HEK293 (cell line): Measurements from ENCODE around the gene MMD2.

Experiments used
- CTCF ChIA-PET: fragments of 350-600 bp; formaldehyde crosslinking; extraction: SDS; loops from one replicate; lab custom pipeline; 2021; ENCODE audit warnings: antibody characterized with exemption; lab: Yijun Ruan, JAX
- POLR2A ChIA-PET: fragments of 300-600 bp; formaldehyde crosslinking; extraction: SDS; loops from one replicate; lab custom pipeline; 2020; ENCODE audit warnings: antibody characterized with exemption, inconsistent platforms; lab: Yijun Ruan, JAX
- H3K27ac ChIP-seq: fragments of 200-500 bp; sonication (Bioruptor generic); 2 replicates; pipeline ENCODE4 v1.5.1; 2014; ENCODE audit warnings: low read depth, low read length, control low read depth, inconsistent platforms; ENCODE audit errors: extremely low read depth
- H3K36me3 ChIP-seq, 2 experiments: fragments of 200-500 bp in 1 of 2; sonication (Bioruptor generic) in 1 of 2; 1 replicate in 1 of 2; 2 replicates in 1 of 2; pipeline ENCODE4 v1.5.1; 2014 to 2017; ENCODE audit warnings: inconsistent platforms in 2 of 2, low read length in 2 of 2; ENCODE audit not compliant: control insufficient read depth in 2 of 2, insufficient read depth in 1 of 2
- H3K4me1 ChIP-seq: fragments of 200-500 bp; sonication (Bioruptor generic); 2 replicates; pipeline ENCODE4 v1.5.1; 2014; ENCODE audit warnings: mild to moderate bottlenecking, low read length, inconsistent platforms; ENCODE audit not compliant: control insufficient read depth, insufficient read depth
- H3K4me3 ChIP-seq: 2 replicates; pipeline ENCODE4 v1.5.1; 2011; ENCODE audit warnings: low read depth, mild to moderate bottlenecking, control low read depth, low read length, moderate library complexity
- H3K9me3 ChIP-seq: fragments of 200-500 bp; sonication (Bioruptor generic); 2 replicates; pipeline ENCODE4 v1.5.1; 2014; ENCODE audit warnings: low read depth, low read length, inconsistent platforms; ENCODE audit not compliant: control insufficient read depth, insufficient read depth
- KLF16 ChIP-seq: fragments of 450-650 bp; formaldehyde crosslinking; IDR thresholded peaks from 2 replicates; pipeline ENCODE4 v1.5.1; 2017; ENCODE audit warnings: missing biosample characterization, missing genetic modification characterization
- REPIN1 ChIP-seq: fragments of 450-650 bp; formaldehyde crosslinking; IDR thresholded peaks from 2 replicates; pipeline ENCODE4 v1.5.1; 2017; ENCODE audit warnings: missing biosample characterization, missing genetic modification characterization, low read depth
- TCF7L2 ChIP-seq: IDR thresholded peaks from 2 replicates; pipeline ENCODE4 v1.6.1; 2011; ENCODE audit warnings: low read depth, mild to moderate bottlenecking, inconsistent platforms, low read length, moderate library complexity, borderline replicate concordance
- ZBTB20 ChIP-seq: fragments of 450-650 bp; formaldehyde crosslinking; IDR thresholded peaks from 2 replicates; pipeline ENCODE4 v1.5.1; 2016; ENCODE audit warnings: missing biosample characterization, missing genetic modification characterization
- ZNF174 ChIP-seq: fragments of 450-650 bp; formaldehyde crosslinking; IDR thresholded peaks from 2 replicates; pipeline ENCODE4 v1.5.0; 2017; ENCODE audit warnings: missing biosample characterization, mild to moderate bottlenecking, missing genetic modification characterization
- ZNF19 ChIP-seq: fragments of 450-650 bp; formaldehyde crosslinking; IDR thresholded peaks from 2 replicates; pipeline ENCODE4; 2016; ENCODE audit warnings: missing biosample characterization, missing genetic modification characterization, low read depth
- ZNF239 ChIP-seq: fragments of 450-650 bp; formaldehyde crosslinking; IDR thresholded peaks from 2 replicates; pipeline ENCODE4 v1.5.1; 2016; ENCODE audit warnings: missing biosample characterization, missing genetic modification characterization
- ZNF248 ChIP-seq: fragments of 450-650 bp; formaldehyde crosslinking; IDR thresholded peaks from 2 replicates; pipeline ENCODE4 v1.5.1; 2017; ENCODE audit warnings: missing biosample characterization, missing genetic modification characterization
- ZNF266 ChIP-seq: fragments of 450-650 bp; formaldehyde crosslinking; IDR thresholded peaks from 2 replicates; pipeline ENCODE4 v1.5.1; 2016; ENCODE audit warnings: missing biosample characterization, missing genetic modification characterization, low read depth
- ZNF335 ChIP-seq: fragments of 450-650 bp; formaldehyde crosslinking; conservative IDR thresholded peaks from 2 replicates; pipeline ENCODE4 v1.5.1; 2016; ENCODE audit warnings: missing biosample characterization, missing genetic modification characterization
- ZNF354C ChIP-seq: fragments of 450-650 bp; formaldehyde crosslinking; IDR thresholded peaks from 2 replicates; pipeline ENCODE4 v1.5.1; 2016; ENCODE audit warnings: missing biosample characterization, missing genetic modification characterization, low read depth, borderline replicate concordance
- ZNF426 ChIP-seq: fragments of 450-650 bp; formaldehyde crosslinking; IDR thresholded peaks from 2 replicates; pipeline ENCODE4 v1.5.1; 2017; ENCODE audit warnings: missing biosample characterization, missing genetic modification characterization, mild to moderate bottlenecking, inconsistent platforms, moderate library complexity
- ZNF514 ChIP-seq: fragments of 450-650 bp; formaldehyde crosslinking; IDR thresholded peaks from 2 replicates; pipeline ENCODE4 v1.5.1; 2016; ENCODE audit warnings: missing biosample characterization, missing genetic modification characterization
- ZNF654 ChIP-seq: fragments of 450-650 bp; formaldehyde crosslinking; IDR thresholded peaks from 2 replicates; pipeline ENCODE4 v1.5.1; 2016; ENCODE audit warnings: low read depth, missing biosample characterization, missing genetic modification characterization
- ZNF768 ChIP-seq: fragments of 450-650 bp; formaldehyde crosslinking; IDR thresholded peaks from 2 replicates; pipeline ENCODE4 v1.5.1; 2018; ENCODE audit warnings: missing biosample characterization, mild to moderate bottlenecking, missing genetic modification characterization
- TF ChIP-seq, protein P1 (sequence below): fragments of 450-650 bp; formaldehyde crosslinking; IDR thresholded peaks from 2 replicates; pipeline ENCODE4 v1.5.1; 2016; ENCODE audit warnings: missing biosample characterization, missing genetic modification characterization
- TF ChIP-seq, protein P2 (sequence below): fragments of 450-650 bp; formaldehyde crosslinking; IDR thresholded peaks from 2 replicates; pipeline ENCODE4 v1.5.1; 2016; ENCODE audit warnings: missing biosample characterization, missing genetic modification characterization
- TF ChIP-seq, protein P3 (sequence below): fragments of 450-650 bp; formaldehyde crosslinking; IDR thresholded peaks from 2 replicates; pipeline ENCODE4 v1.5.1; 2016; ENCODE audit warnings: missing biosample characterization, missing genetic modification characterization
- TF ChIP-seq, protein P4 (sequence below): fragments of 450-650 bp; formaldehyde crosslinking; IDR thresholded peaks from 2 replicates; pipeline ENCODE4 v1.5.1; 2016; ENCODE audit warnings: missing biosample characterization, missing genetic modification characterization
- TF ChIP-seq, protein P5 (sequence below): fragments of 450-650 bp; formaldehyde crosslinking; IDR thresholded peaks from 2 replicates; pipeline ENCODE4 v1.5.1; 2016; ENCODE audit warnings: missing biosample characterization, missing genetic modification characterization
- TF ChIP-seq, protein P6 (sequence below): fragments of 450-650 bp; formaldehyde crosslinking; IDR thresholded peaks from 2 replicates; pipeline ENCODE4; 2016; ENCODE audit warnings: missing biosample characterization, missing genetic modification characterization

MMD2 gene

DNA sequence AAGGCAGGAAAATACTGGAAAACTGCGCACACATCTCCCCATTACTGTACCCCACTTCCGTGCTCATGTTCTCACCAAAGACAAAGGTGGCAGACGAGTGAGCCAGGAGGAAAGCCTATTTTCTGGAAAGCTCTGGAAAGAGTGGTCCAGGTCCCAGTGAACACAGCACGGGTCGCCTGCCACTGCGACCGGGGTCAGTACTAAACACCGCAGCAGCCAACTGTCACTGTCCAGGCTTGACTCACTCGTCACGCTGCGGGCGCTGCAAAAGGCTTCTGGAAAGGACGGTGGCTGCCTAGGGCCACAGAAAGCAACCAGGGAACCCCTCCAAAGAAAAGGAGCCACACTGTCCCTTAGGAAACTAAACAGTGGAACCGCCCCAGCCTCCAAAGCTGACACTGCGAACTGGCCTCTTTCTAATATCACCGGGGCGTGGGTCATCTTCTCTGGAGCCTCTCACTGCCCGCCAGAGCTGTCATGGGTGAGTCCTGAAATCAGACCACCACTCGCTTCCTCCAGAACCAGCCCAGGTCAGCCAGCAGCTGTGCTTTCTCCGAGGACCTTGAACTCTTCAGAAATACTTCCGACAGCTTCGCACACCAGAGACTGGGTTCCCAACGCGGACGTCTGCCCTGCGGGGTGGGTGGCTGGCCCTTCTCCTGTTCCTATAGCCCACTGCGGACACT, 79.4 kb downstream of the MMD2 start:
- CTCF ChIA-PET: interaction anchor here (0.6 kb wide), 1 partner anchor 615 kb away, joined by 5 read pairs; no protein-coding TSS in a partner anchor

DNA sequence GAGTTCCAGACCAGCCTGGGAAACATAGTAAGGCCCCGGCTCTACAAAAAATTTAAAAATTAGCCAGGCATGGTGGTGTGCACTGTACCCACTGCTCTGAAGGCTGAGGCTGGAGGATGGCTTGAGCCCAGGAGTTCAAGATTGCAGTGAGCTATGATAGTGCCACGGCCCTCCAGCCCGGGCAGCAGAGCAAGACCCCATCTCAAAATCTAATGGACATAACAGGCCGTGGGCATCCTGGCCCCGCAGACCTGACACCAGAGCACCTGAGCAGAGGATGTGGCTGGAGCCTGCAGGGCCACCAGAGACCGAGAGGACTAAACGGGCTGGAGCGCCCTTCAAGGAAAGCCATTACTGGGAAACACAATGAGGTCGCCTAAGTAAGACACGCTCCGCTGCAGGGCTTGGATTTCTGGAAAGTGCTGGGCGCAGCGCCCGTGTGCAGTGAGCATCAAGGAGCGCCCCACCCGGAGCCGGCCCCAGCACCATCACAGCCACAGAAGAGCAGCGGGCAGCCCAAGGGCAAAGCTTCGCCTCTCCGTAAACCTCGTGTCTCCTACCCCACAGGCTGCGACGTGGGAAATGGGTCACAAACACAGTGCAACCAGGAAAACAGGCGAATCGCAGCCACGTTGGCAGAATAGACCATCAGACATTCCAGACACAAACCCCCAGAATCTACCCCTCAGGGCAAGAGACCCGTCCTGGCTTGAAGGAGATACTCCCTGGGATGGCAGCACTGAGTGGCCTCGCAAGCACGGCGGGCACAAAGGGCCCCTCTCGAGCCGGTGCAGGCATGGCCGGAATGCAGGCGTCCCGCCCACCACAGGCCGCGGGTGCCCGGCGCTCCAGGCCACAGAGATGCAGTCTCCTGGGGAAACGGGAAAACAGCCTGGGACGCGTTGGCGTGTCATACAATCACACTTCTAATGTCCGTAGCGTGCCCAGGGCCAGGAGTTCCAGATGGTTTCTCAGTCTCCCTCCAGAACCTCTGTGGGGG, 80.4 kb downstream of the MMD2 start:
- POLR2A ChIA-PET: no interaction called here
- Histone ChIP-seq H3K4me3 (no peak overlapping the region), H3K9me3 (no peaks in the 10 kb centered on the region), H3K36me3 (peaks cover 0 to 10% of the 10 kb centered on the region in 2 experiments; a peak in 2 of 3 replicates), H3K4me1 (no peaks in the 10 kb centered on the region), H3K27ac (no peak overlapping the region)
- TF ChIP-seq ZNF354C (no peak), ZNF19 (tag by site-specific recombination) (no peak), ZNF654 (tag by site-specific recombination) (no peak), ZBTB20 (tag by site-specific recombination) (no peak), KLF16 (tag by site-specific recombination) (no peak), REPIN1 (tag by site-specific recombination) (no peak), ZNF768 (tag by site-specific recombination) (no peak), ZNF239 (tag by site-specific recombination) (no peak), ZNF248 (tag by site-specific recombination) (no peak), ZNF514 (tag by site-specific recombination) (no peak), ZNF174 (no peak), ZNF266 (no peak), ZNF426 (tag by site-specific recombination) (no peak), TCF7L2 (no peak)
- TF ChIP-seq, protein P1, sequence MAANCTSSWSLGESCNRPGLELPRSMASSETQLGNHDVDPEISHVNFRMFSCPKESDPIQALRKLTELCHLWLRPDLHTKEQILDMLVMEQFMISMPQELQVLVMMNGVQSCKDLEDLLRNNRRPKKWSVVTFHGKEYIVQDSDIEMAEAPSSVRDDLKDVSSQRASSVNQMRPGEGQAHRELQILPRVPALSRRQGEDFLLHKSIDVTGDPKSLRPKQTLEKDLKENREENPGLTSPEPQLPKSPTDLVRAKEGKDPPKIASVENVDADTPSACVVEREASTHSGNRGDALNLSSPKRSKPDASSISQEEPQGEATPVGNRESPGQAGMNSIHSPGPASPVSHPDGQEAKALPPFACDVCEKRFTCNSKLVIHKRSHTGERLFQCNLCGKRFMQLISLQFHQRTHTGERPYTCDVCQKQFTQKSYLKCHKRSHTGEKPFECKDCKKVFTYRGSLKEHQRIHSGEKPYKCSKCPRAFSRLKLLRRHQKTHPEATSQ (tag by site-specific recombination): no peak
- TF ChIP-seq, protein P2, sequence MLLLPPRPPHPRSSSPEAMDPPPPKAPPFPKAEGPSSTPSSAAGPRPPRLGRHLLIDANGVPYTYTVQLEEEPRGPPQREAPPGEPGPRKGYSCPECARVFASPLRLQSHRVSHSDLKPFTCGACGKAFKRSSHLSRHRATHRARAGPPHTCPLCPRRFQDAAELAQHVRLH: no peak
- TF ChIP-seq, protein P3, sequence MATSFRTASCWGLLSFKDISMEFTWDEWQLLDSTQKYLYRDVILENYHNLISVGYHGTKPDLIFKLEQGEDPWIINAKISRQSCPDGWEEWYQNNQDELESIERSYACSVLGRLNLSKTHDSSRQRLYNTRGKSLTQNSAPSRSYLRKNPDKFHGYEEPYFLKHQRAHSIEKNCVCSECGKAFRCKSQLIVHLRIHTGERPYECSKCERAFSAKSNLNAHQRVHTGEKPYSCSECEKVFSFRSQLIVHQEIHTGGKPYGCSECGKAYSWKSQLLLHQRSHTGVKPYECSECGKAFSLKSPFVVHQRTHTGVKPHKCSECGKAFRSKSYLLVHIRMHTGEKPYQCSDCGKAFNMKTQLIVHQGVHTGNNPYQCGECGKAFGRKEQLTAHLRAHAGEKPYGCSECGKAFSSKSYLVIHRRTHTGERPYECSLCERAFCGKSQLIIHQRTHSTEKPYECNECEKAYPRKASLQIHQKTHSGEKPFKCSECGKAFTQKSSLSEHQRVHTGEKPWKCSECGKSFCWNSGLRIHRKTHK (tag by site-specific recombination): no peak
- TF ChIP-seq, protein P4, sequence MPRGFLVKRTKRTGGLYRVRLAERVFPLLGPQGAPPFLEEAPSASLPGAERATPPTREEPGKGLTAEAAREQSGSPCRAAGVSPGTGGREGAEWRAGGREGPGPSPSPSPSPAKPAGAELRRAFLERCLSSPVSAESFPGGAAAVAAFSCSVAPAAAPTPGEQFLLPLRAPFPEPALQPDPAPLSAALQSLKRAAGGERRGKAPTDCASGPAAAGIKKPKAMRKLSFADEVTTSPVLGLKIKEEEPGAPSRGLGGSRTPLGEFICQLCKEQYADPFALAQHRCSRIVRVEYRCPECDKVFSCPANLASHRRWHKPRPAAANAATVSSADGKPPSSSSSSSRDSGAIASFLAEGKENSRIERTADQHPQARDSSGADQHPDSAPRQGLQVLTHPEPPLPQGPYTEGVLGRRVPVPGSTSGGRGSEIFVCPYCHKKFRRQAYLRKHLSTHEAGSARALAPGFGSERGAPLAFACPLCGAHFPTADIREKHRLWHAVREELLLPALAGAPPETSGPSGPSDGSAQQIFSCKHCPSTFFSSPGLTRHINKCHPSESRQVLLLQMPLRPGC (tag by site-specific recombination): no peak
- TF ChIP-seq, protein P5, sequence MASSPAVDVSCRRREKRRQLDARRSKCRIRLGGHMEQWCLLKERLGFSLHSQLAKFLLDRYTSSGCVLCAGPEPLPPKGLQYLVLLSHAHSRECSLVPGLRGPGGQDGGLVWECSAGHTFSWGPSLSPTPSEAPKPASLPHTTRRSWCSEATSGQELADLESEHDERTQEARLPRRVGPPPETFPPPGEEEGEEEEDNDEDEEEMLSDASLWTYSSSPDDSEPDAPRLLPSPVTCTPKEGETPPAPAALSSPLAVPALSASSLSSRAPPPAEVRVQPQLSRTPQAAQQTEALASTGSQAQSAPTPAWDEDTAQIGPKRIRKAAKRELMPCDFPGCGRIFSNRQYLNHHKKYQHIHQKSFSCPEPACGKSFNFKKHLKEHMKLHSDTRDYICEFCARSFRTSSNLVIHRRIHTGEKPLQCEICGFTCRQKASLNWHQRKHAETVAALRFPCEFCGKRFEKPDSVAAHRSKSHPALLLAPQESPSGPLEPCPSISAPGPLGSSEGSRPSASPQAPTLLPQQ (tag by site-specific recombination): no peak
- TF ChIP-seq, protein P6, sequence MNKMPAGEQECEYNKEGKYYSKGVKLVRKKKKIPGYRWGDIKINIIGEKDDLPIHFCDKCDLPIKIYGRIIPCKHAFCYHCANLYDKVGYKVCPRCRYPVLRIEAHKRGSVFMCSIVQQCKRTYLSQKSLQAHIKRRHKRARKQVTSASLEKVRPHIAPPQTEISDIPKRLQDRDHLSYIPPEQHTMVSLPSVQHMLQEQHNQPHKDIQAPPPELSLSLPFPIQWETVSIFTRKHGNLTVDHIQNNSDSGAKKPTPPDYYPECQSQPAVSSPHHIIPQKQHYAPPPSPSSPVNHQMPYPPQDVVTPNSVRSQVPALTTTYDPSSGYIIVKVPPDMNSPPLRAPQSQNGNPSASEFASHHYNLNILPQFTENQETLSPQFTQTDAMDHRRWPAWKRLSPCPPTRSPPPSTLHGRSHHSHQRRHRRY (tag by site-specific recombination): no peak
- CTCF ChIA-PET: interaction anchor here (0.6 to 0.7 kb wide), 2 partner anchors 15 to 979 kb away, joined by 3 to 5 read pairs; no protein-coding TSS in a partner anchor

More for the DNA sequence above, 79.4 kb downstream of the MMD2 start:
- no peaks in the 10 kb centered on the region for H3K4me1 ChIP-seq
- no peak overlapping the region for H3K27ac ChIP-seq
- H3K4me3 ChIP-seq: no peak overlapping the region
- no peak for TF ChIP-seq ZNF335
- H3K36me3 ChIP-seq: peaks cover 0 to 10% of the 10 kb centered on the region in 2 experiments; a peak in 2 of 3 replicates
- POLR2A ChIA-PET: no interaction called here
- no peaks in the 10 kb centered on the region for H3K9me3 ChIP-seq
